GM18505 (cell line): Measurements from ENCODE around the gene LMF1.
"Not testable (repeated sequence)": the region's sequence is repeated elsewhere in the genome, so short reads cannot be mapped to it uniquely, and the experiment has no call there.

Source experiments
- ATAC-seq: cut with Tn5 transposase; IDR thresholded peaks from one replicate; pipeline ENCODE4 v1.9.1; 2021; ENCODE audit not compliant: unreplicated experiment
- POLR2A ChIP-seq: IDR thresholded peaks from 4 replicates; pipeline ENCODE4 v1.6.1; 2011; ENCODE audit warnings: borderline replicate concordance; ENCODE audit not compliant: insufficient read depth, insufficient read length; ENCODE audit errors: extremely low read depth

The LMF1 gene

DNA sequence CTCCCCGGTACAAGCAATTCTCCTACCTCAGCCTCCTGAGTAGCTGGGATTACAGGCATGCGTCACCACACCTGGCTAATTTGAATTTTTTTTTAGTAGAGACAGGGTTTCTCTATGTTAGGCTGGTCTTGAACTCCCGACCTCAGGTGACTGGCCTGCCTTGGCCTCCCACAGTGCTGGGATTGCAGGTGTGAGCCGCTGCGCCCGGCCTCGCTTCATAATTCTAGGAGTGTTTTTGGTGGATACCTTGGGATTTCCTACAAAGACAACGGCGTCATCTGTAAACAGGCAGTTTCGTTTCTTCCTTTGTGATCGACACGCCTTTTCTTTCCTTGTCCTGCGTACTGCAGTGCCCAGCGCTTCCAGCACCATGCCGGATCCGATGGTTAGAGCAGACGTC lies 109.3 kb downstream of the LMF1 start:
- TF ChIP-seq POLR2A = no peak
- no peak for ATAC-seq

DNA sequence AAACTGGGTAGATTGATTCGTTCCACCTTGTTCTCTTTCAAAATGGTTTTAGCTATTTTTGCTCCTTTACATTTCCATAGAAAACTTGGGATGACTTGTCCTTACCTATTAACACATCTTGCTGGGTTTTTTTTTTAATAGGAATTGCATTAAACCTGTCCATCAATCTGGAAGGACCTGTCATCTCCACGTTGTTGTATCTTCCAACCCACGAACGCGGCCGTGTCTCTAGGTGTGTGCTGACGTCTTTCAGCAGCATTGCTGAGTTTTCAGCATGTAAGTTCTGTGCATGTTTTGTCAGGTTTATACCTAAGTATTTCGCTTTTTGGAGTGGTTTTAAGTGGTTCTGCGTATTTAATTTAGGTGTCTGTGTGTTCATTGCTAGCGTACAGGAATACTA lies 109.9 kb downstream of the LMF1 start:
- ATAC-seq = no peak
- no peak for TF ChIP-seq POLR2A

DNA sequence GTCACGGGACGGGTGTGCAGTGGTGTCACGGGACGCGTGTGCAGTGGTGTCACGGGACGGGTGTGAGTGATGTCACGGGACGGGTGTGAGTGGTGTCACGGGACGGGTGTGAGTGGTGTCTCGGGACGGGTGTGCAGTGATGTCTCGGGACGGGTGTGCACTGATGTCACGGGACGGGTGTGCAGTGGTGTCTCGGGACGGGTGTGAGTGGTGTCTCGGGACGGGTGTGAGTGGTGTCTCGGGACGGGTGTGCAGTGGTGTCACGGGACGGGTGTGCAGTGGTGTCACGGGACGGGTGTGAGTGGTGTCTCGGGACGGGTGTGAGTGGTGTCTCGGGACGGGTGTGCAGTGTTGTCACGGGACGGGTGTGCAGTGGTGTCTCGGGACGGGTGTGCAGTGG lies 111.8 kb downstream of the LMF1 start:
- ATAC-seq = not testable (repeated sequence)

DNA sequence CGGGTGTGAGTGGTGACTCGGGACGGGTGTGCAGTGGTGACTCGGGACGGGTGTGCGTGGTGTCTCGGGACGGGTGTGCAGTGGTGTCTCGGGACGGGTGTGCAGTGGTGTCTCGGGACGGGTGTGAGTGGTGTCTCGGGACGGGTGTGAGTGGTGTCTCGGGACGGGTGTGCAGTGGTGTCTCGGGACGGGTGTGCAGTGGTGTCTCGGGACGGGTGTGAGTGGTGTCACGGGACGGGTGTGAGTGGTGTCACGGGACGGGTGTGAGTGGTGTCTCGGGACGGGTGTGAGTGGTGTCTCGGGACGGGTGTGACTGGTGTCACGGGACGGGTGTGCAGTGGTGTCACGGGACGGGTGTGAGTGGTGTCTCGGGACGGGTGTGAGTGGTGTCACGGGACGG lies 112.3 kb downstream of the LMF1 start:
- ATAC-seq = not testable (repeated sequence)

DNA sequence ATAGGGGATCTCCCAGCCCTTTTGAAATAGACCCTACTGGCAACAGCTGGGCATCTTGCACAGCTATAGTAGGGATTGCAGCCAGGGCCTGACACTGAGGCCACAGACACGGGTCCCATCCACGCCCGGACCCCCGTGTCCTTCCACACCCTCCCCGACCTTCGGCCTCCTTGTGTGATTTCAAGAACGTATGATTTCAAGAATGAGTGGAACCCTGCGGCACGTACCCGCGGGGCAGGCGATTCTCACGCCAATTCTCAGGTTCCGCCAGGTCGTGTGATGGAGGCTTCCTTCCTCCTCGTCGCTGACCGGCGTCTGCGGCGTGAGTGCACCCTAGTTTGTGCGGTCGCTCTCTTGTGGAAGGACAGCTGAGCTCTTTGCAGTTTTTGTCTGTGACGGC lies 114.0 kb downstream of the LMF1 start:
- TF ChIP-seq POLR2A = no peak
- no peak for ATAC-seq

DNA sequence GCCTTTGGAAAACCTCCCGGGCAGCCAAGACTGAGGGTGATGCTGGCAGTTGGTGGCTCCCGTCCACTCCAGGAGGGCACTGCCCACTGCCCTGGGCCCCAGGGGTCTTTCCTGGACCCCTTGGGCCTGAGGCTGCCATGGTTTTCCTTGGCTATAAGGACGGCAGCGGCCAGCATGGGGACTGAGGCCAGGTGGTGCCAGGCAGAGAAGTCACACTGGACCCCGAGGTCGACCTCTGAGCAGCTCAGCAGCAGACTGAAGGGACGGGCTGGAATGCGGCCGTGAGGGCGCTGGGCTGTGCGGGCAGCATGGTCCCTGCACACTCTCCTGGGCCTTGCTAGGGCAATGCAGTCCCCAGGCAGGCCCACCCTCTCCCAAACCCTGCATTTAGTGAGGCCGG lies 114.7 kb downstream of the LMF1 start:
- no peak for ATAC-seq
- no peak for TF ChIP-seq POLR2A

DNA sequence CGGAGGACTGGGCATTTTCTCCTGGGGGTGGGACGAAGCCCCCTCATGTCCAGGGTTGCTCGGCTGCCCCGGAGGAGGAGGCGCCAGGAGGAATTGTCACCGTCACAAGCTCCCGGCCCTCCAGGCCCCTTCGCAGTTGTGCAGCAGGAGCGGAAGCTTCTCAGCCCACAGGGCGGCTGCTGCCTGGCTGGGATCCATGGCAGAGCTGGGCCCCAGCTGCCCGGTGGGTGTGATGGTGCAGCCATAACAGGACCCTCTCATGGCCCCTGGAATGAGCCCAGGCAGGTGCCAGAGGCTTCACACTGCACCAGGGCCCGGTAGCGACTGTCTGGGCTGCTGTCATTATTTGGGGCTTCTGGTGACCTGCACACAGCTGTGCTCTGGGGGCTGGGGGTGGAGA lies 115.3 kb downstream of the LMF1 start:
- TF ChIP-seq POLR2A = no peak
- ATAC-seq = no peak

DNA sequence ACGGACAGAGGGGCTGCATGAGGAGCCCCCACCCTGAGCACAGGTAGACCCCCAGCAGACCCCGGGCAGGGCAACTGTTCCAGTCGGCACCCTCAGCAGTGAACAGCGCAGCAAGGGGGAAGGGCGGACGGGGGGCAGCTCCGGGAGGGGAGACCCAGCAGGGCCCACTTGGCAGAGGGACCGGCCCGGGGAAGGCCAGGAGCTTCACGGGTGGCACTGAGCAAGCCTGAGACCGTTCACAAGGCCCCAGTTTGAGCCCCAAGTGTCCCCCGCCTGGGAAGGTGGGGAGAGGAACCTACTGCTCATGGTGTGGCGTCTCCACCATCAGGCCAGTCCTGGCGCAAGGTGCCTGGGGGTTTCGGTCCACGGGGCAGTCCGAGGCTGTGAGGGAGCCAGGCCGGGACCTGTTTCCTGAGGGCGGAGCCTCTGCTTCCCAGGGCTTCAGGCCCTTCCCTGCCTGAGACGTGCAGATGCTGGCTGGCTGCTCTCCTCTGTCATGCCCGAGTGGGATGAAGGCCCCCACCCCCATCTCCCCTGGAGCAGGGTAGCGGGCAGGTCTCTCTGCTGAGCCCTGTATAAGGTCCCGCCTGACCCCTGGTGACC lies 115.9 kb downstream of the LMF1 start:
- no peak for TF ChIP-seq POLR2A
- ATAC-seq = no peak

DNA sequence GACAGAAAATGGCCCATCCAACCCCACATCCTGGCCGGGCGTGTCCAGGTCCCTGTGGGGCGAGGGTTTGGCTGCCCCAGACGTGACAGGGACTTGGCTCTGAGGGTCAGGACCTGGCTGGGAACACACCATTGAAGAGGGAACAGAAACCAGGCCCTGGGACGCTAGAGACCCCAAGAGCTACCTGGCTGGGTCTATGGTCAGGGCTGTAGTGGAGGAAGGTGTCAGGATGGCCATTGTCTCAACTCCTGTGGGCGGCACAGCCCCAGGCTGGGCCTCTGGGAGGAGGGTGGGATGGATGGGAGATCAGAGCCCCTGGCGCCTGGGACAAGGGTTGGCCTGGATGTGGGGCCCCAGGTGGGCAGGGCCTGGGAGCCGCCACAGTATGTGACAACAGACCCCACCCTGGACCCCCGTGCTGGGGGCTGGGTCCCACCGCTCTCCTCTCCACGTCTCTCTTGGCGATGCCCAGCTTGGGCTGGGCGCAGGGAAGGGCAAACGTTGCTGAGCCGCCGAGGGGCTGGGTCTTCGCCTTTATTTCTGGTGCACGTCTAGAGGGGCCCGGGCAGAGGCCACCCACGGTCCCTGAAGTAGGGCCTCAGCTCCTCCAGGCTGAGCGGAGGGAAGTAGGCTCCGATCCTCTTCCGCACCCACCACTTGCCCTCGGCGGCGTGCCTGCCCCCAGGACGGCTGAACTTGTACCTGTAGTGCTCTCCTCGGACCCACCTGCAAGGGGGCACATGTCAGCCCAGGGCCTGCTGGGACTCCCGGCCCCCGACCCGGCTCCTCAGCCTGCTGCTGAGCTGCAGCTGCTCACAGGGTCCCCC lies 116.6 kb downstream of the LMF1 start:
- no peak for ATAC-seq
- no peak for TF ChIP-seq POLR2A

DNA sequence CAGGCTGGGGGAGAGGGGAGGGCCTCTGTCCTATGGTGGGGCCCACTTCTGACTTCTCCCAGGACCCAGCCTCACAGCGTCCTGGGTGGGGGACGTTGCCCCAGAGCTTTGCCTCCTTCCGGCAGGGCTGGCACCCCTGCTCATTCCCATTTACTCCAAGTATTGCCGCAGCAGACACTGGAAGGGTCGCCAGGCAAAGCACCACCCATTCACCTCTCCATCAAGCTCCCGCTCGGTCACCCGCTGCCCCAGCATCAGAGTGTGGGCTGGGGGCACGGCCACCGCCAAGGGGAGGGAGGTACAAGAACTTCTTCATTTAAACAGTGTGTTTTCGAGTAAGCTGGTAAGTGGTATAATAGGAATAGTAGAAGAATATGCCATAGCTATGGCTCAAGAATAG lies 117.5 kb downstream of the LMF1 start:
- no peak for ATAC-seq
- TF ChIP-seq POLR2A = no peak

DNA sequence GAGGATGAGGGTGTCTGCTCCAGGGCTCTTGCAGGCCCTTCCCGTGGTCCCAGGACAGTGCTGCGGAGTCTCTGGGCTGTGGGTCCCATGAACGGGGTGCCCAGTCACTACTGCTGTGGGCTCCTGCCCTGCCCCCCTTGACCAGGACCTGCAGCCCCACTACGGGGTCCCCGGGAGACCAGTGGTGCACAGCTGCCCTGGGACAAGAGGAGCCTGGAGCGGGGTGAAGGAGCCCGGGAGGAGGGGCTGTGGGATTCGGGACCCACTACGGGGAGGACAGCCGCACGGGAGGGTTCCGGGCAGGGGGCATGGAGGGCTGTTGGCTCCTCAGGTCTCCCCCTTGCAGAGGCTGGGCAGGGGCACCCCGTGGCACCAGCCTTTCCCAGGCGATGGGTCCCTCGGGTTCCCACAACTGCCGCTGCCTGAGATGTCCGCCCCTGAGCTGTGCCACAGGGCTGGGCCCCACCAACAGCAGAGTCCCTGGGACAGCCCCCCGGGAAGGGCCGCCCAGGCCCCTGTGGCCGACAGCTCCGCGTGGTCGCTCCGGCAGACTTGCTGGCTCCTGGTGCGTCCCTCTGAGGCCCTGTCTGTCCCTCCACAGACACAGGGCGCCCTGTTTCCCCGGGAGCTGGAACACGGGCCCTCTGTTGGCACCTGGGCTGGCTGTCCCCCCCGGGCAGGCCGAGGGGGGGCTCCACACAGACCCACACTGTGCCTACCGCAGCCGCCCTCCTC lies 118.2 kb downstream of the LMF1 start:
- ATAC-seq = no peak
- no peak for TF ChIP-seq POLR2A

DNA sequence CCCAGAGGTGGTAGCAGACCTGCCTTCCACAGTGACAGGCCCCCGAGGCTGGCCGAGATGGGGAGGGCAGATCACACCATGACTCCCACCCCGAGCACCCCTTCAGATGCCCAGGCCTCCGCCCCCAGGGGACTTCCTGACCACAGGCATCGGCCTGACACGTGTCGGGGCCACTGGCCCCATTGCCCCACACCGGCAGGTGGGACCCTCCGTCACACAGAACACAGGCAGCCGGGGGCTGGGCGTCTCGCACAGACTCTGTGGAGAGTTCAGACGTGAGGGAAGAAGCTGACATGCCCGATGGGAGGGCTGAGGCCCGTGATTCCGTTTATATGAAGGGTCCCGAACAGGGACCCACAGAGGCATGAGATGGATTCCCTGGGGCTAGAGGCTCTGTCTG lies 118.9 kb downstream of the LMF1 start:
- no peak for ATAC-seq
- no peak for TF ChIP-seq POLR2A

DNA sequence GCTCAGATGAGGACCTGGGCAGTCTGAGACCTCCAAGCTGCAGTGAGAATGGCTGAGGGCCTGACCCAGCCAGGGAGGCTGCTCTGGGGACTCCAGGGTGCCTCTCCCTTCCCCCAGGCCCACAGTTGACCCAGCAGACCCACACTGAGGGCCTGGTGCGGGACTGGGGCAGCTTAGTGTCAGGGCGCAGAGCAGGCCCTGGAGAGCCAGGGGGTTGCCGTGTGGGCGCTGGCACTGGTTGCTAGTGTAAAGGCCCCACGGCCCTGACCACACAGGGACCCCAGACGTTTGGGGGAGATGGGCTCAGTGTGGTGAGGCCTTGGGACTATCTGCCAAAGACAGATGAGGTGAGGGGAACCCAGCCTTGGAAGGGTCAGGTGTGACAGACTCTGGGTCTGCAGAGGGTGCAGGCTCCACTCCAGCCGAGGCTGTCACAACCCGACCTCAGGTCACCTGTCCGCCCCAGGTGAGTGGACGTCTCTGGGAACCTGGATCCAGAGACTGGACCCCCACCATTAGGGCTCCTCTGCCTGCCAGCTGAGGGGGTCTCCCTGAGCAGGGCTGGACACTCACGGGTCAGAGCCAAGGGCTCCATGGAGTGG lies 119.5 kb downstream of the LMF1 start:
- no peak for ATAC-seq
- TF ChIP-seq POLR2A = no peak

DNA sequence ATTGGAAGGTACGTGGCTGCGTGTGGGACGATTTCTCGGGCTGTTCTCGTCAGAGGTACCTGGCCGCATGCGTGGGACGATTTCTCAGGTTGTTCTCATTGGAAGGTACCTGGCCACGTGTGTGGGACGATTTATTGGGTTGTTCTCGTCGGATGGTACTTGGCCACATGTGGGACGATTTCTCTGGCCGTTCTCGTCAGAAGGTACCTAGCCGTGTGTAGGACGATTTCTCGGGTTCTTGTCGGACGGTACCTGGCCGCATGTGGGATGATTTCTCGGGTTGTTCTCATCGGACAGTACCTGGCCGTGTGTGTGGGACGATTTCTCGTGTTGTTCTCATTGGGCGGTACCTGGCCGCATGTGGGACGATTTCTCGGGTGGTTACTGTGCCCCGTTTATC lies 120.1 kb downstream of the LMF1 start:
- TF ChIP-seq POLR2A = no peak
- no peak for ATAC-seq
